IgD-negative memory B cell (primary cell): ENCODE data around the gene VASH2. TPM values are rescaled to one million over a fixed set of nuclear protein-coding genes. Genes with fewer than 3 reads are reported as not detected.

Experiments
- H3K27ac Mint-ChIP-seq, 3 donors: one replicate each; pipeline ENCODE4 v1.8.0; 2020 to 2022; ENCODE audit warnings: mild to moderate bottlenecking in 3 of 3, mixed read lengths in 3 of 3, moderate library complexity in 1 of 3
- H3K27me3 Mint-ChIP-seq: one replicate; pipeline ENCODE4 v1.8.0; 2021; ENCODE audit warnings: mixed read lengths
- H3K36me3 Mint-ChIP-seq: one replicate; pipeline ENCODE4 v1.8.0; 2020; ENCODE audit warnings: mild to moderate bottlenecking, mixed read lengths
- H3K4me1 Mint-ChIP-seq, 3 donors: one replicate each; pipeline ENCODE4 v1.8.0; 2020 to 2022; ENCODE audit warnings: mixed read lengths in 3 of 3, mild to moderate bottlenecking in 1 of 3
- H3K4me3 Mint-ChIP-seq, 4 donors: one replicate each; pipeline ENCODE4 v1.8.0; 2020 to 2022; ENCODE audit warnings: mild to moderate bottlenecking in 4 of 4, mixed read lengths in 4 of 4, moderate library complexity in 3 of 4
- H3K9me3 Mint-ChIP-seq, 3 donors: one replicate each; pipeline ENCODE4 v1.8.0; 2020 to 2021; ENCODE audit warnings: mixed read lengths in 3 of 3, mild to moderate bottlenecking in 1 of 3
- polyA plus RNA-seq: library from polyadenylated mRNA; unstranded; fragments of 300-500 nt; fragmentation: Illumina TruSeq; gene quantifications from one replicate; pipeline ENCODE4 v1.2.3, GENCODE V29; 2021

The VASH2 gene
- polyA plus RNA-seq, 1 donor from 2014 or later: not detected

- H3K36me3 Mint-ChIP-seq: no peaks in the 10 kb centered on the region
- H3K4me3 Mint-ChIP-seq: peak overlapping the region in 2 of 4 donors; percentile 3 to 69
- H3K4me1 Mint-ChIP-seq: peaks cover 22 to 28% (median 24%) of the 10 kb centered on the region in 3 donors
- H3K27ac Mint-ChIP-seq: peak overlapping the region in 1 of 3 donors; percentile 39
- H3K27me3 Mint-ChIP-seq: no peaks in the 10 kb centered on the region
- H3K9me3 Mint-ChIP-seq: peaks cover 0 to 3% (median 3%) of the 10 kb centered on the region in 3 donors
These were observed 6.0 kb upstream of the VASH2 start for GRCh38 chr1:212944229-212944901.

DNA sequence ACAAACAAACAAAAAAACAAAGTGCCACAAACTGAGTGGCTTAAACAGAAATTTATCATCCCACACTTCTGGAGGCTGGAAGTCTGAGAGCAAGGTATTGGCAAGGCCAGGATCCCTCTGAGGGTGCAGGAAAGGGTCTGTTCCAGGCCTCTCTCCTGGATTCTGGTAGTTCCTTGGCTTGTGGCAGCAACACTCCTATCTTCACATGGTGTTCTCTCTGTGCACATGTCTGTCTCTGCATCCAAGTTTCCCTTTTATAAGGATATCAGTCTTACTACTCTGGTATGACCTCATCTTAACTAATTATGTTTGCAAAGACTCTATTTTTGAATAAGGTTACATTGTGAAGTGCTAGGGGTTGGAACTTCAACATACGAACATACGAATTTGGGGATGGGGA is 5.3 kb upstream of the VASH2 start:
- Mint-ChIP-seq H3K4me1 (peaks cover 22 to 28% (median 25%) of the 10 kb centered on the region in 3 donors), H3K9me3 (peaks cover 0 to 3% (median 2%) of the 10 kb centered on the region in 3 donors), H3K27me3 (peaks cover under 1% of the 10 kb centered on the region), H3K27ac (peak overlapping the region in 1 of 3 donors; percentile 39), H3K4me3 (no peak overlapping the region), H3K36me3 (no peaks in the 10 kb centered on the region)

DNA sequence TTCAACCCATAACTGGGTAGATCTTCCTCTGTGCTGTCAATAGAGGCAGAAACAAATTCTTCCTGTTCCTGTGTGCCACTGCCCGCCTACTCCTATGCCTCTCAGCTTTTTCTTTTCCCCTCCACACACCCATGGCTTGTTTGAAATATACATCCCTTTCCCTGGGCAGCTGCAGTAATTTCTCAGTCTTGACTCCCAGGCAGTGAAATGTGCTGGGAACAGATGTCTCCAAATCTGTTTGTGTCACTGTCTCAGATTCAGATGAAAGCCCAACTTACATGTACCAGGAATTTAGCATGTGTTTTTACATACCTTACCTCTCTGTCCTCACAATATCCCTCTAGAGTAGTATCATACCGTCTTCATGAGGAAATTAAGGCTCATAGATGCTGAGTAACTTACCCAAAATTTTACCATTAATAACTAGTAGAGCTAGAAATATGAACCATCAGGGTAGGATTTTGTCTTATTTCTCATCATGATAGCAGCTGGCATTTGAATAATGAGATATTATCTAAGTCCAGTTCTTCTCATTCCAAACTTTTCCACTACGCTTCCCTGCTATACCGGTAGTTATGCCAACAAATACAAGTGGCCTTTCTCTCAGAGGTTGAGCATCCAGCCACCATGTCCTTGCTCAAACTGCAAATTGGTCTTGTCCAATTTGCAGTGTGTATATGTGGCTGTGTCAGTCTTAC is 4.7 kb upstream of the VASH2 start:
- peaks cover 24 to 31% (median 29%) of the 10 kb centered on the region in 3 donors for H3K4me1 Mint-ChIP-seq
- H3K9me3 Mint-ChIP-seq: peaks cover 0 to 3% (median 0%) of the 10 kb centered on the region in 3 donors
- H3K36me3 Mint-ChIP-seq: no peaks in the 10 kb centered on the region
- H3K27me3 Mint-ChIP-seq: peaks cover 4% of the 10 kb centered on the region
- H3K4me3 Mint-ChIP-seq: no peak overlapping the region
- peak overlapping the region in 2 of 3 donors; percentile 6 to 41 for H3K27ac Mint-ChIP-seq

DNA sequence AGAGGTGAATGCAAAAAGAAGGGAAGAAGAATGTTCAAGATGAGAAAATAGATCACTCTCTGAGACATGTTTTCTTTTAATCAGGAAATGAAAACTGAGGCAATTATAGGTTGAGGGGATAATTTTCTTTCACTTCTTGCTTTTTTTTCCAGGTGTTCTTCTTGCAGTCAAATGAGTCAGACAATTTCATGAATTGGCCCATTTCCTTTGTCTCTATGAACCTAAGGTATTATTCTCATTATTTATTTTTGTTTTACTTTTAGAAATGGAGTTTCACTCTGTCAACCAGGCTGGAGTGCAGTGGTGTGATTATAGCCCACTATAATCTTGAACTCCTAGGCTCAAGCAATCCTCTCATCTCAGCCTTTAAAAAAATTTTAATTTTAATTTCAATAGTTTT is 3.5 kb upstream of the VASH2 start:
- Mint-ChIP-seq H3K4me3 (peak overlapping the region in 1 of 4 donors; percentile 15), H3K27me3 (peaks cover 6% of the 10 kb centered on the region), H3K36me3 (no peaks in the 10 kb centered on the region), H3K9me3 (peaks cover 0 to 3% (median 0%) of the 10 kb centered on the region in 3 donors), H3K4me1 (peaks cover 24 to 32% (median 29%) of the 10 kb centered on the region in 3 donors), H3K27ac (no peak overlapping the region)

DNA sequence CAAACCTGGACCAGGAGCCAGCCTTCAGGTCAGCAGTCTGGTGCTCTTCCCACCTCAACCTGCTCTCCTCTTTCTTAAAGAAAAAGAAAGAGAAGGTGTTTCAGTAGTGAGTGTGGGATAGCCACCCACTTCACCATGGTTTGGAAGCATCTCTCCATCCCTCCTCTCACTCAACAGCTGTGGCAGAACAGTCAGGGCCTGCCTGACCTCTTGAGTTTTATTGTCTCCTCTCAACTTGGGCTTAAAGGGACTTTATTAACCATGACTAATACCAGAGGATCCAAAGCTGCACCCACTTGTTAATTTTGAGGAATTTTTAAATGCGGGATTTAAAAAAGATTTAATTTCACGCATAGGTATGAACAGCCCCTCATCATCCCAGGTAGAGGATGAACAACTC is 570 bp upstream of the VASH2 start:
- peak overlapping the region; percentile 43 to 96 (median 88) for H3K4me3 Mint-ChIP-seq
- H3K27ac Mint-ChIP-seq: peak overlapping the region in 2 of 3 donors; percentile 9 to 93
- peaks cover 17% of the 10 kb centered on the region for H3K27me3 Mint-ChIP-seq
- H3K9me3 Mint-ChIP-seq: peaks cover 0 to 3% (median 0%) of the 10 kb centered on the region in 3 donors
- peaks cover 14 to 30% (median 22%) of the 10 kb centered on the region in 3 donors for H3K4me1 Mint-ChIP-seq
- no peaks in the 10 kb centered on the region for H3K36me3 Mint-ChIP-seq

- peaks cover 10 to 18% (median 10%) of the 10 kb centered on the region in 3 donors for H3K4me1 Mint-ChIP-seq
- H3K9me3 Mint-ChIP-seq: peaks cover 0 to 3% (median 0%) of the 10 kb centered on the region in 3 donors
- H3K4me3 Mint-ChIP-seq: peak overlapping the region; percentile 88 to 96 (median 91)
- peaks cover 22% of the 10 kb centered on the region for H3K27me3 Mint-ChIP-seq
- H3K36me3 Mint-ChIP-seq: no peaks in the 10 kb centered on the region
- H3K27ac Mint-ChIP-seq: no peak overlapping the region
These were observed 995 bp downstream of the VASH2 start for GRCh38 chr1:212951126-212951946.

DNA sequence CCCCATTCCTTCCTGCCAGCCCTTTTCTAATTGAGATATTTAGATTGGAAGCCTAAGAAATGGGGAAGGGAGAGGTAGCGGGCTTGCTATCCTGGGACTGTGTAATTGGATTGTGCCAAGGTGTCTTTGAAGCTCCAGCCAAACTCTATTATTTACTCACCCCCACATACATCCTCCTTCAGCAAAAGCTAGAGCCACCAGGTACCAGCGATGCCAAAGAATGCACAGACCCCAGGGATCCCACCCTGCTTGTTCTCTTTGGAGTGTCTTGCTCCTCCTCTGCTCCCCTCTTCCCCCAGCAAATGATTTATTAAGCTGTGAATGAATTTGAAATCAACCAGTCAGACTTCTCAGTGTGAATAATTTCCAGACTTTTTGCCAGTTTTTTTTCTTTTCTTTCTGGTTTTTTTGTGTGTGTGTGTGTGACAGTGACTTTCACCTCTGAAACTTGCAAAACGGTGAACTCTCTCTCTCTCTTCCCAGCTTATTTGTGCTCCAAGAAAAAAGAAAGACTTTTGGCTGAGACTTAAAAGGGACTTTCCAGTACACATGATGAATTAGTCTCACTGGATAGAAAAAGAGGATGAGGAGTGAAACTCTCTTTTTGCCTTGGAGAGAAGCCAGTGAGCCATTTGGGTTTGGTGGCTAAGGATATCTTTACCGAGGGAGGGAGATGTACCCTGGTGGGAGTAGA is 1.8 kb downstream of the VASH2 start:
- no peak overlapping the region for H3K27ac Mint-ChIP-seq
- peak overlapping the region; percentile 38 to 84 (median 68) for H3K4me3 Mint-ChIP-seq
- H3K36me3 Mint-ChIP-seq: no peaks in the 10 kb centered on the region
- H3K9me3 Mint-ChIP-seq: peaks cover 0 to 3% (median 0%) of the 10 kb centered on the region in 3 donors
- peaks cover 3 to 12% (median 8%) of the 10 kb centered on the region in 3 donors for H3K4me1 Mint-ChIP-seq
- H3K27me3 Mint-ChIP-seq: peaks cover 22% of the 10 kb centered on the region

- H3K4me1 Mint-ChIP-seq: peaks cover 3 to 12% (median 8%) of the 10 kb centered on the region in 3 donors
- H3K27ac Mint-ChIP-seq: no peak overlapping the region
- peak overlapping the region in 2 of 4 donors; percentile 80 to 84 for H3K4me3 Mint-ChIP-seq
- peaks cover 22% of the 10 kb centered on the region for H3K27me3 Mint-ChIP-seq
- H3K36me3 Mint-ChIP-seq: no peaks in the 10 kb centered on the region
- peaks cover 0 to 3% (median 0%) of the 10 kb centered on the region in 3 donors for H3K9me3 Mint-ChIP-seq
These were observed 2.3 kb downstream of the VASH2 start for GRCh38 chr1:212952641-212952976.

DNA sequence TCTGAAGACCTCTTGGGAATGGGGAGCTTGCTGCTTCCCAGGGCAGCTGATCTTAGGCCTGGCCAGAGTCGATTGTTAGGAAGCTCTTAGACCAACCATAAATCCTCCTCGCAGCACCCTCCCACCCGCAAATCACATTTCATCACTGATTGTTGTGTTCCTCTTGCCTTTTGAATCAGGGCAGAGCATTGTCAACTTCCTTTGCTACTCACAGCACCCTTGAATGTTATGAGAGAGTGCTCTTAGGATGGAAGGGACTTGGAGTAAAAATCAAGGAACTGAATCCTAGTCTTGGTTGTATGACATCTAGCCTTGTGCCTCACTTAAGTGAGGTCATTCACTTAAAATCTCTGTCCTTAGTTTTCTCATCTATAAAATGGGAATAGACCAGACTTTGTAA is 3.0 kb downstream of the VASH2 start:
- peaks cover 22% of the 10 kb centered on the region for H3K27me3 Mint-ChIP-seq
- peak overlapping the region in 1 of 3 donors; percentile 32 for H3K27ac Mint-ChIP-seq
- peaks cover 3 to 12% (median 8%) of the 10 kb centered on the region in 3 donors for H3K4me1 Mint-ChIP-seq
- no peaks in the 10 kb centered on the region for H3K36me3 Mint-ChIP-seq
- H3K9me3 Mint-ChIP-seq: peaks cover 0 to 3% (median 0%) of the 10 kb centered on the region in 3 donors
- peak overlapping the region in 2 of 4 donors; percentile 9 to 84 for H3K4me3 Mint-ChIP-seq

DNA sequence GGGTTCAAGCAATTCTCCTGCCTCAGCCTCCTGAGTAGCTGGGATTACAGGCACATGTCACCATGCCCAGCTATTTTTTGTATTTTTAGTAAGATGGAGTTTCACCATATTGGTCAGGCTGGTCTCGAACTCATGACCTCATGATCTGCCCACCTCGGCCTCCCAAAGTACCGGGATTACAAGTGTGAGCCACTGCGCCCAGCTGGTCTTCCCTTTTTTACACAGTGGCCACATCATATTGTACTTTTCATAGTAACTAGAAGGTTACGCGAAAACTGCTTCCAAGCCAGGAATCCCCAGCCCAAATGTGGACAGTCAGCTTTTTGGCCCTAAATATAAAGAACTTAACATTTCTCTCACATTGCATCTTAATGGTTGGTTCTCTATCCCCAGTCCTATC is 4.2 kb downstream of the VASH2 start:
- peak overlapping the region in 1 of 4 donors; percentile 34 for H3K4me3 Mint-ChIP-seq
- no peaks in the 10 kb centered on the region for H3K36me3 Mint-ChIP-seq
- H3K27ac Mint-ChIP-seq: no peak overlapping the region

GRCh38 chr1:212955098-212955497 is 4.8 kb downstream of the VASH2 start:
- Mint-ChIP-seq H3K4me1 (peaks cover 7 to 15% (median 11%) of the 10 kb centered on the region in 3 donors), H3K27me3 (peaks cover 20% of the 10 kb centered on the region), H3K27ac (no peak overlapping the region), H3K4me3 (no peak overlapping the region), H3K9me3 (no peaks in the 10 kb centered on the region), H3K36me3 (no peaks in the 10 kb centered on the region)

More for the DNA sequence above, 4.2 kb downstream of the VASH2 start:
- peaks cover 3 to 12% (median 11%) of the 10 kb centered on the region in 3 donors for H3K4me1 Mint-ChIP-seq
- H3K27me3 Mint-ChIP-seq: peaks cover 22% of the 10 kb centered on the region
- no peaks in the 10 kb centered on the region for H3K9me3 Mint-ChIP-seq

DNA sequence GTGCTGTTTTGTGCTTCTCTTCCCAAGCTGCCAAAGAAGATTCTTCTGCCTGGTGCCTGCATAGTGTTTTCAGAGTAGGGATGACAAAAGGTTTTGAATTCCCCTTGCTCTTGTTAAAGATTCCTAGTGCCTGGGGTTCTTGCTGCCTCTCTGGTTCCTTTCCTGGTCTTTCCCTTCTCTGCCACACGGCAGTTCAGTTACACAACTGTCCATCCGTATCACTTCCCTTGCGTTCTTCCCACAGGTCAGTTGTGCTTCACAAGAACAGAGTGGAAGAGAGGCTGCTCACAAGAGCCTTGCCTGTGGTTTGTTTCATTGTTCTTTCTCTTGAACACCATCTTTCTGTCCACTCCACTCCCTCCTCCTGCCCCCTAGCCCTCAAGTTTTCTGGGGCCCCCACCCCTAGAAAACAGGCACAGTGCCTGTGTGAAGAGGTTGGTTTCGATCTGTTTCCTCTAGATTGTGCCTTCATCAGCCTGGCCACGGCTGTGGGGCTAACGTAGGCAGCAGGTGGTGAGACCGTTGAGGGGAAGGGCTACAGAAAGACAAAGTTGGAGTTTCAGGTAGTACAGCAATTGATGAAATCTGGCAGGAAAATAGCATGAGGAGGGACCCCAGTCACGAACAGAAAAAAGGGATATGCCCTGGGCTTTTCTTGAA is 5.8 kb downstream of the VASH2 start:
- no peak overlapping the region for H3K27ac Mint-ChIP-seq
- no peaks in the 10 kb centered on the region for H3K9me3 Mint-ChIP-seq
- no peaks in the 10 kb centered on the region for H3K36me3 Mint-ChIP-seq
- H3K4me3 Mint-ChIP-seq: no peak overlapping the region
- H3K4me1 Mint-ChIP-seq: peaks cover 6 to 15% (median 7%) of the 10 kb centered on the region in 3 donors
- H3K27me3 Mint-ChIP-seq: peaks cover 17% of the 10 kb centered on the region

GRCh38 chr1:212957546-212957945 is 7.2 kb downstream of the VASH2 start:
- H3K4me1 Mint-ChIP-seq: peaks cover under 1 to 16% (median 6%) of the 10 kb centered on the region in 3 donors
- peaks cover 12% of the 10 kb centered on the region for H3K27me3 Mint-ChIP-seq
- H3K9me3 Mint-ChIP-seq: no peaks in the 10 kb centered on the region
- H3K27ac Mint-ChIP-seq: no peak overlapping the region
- H3K4me3 Mint-ChIP-seq: no peak overlapping the region
- H3K36me3 Mint-ChIP-seq: peaks cover 3% of the 10 kb centered on the region

DNA sequence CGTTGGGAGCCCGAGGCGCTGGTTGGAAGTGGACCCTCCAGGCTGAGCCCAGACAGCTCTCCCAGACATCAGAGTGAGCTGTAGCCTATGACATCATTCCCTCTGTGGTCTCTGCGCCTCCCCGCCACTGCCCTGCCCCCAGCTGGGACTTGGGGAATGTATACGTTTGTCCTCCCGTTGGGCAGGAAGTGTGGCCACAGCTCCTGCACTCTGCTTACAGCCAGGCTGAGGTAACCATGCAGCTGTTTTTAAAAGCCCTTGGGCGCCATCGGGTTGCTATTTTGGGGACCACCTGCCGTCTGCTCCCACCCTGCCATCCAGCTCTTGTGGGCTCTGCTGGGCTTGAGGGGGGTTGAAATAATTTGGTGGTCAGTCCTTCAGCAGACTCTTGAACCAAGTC is 7.8 kb downstream of the VASH2 start:
- peaks cover 0 to 16% (median 6%) of the 10 kb centered on the region in 3 donors for H3K4me1 Mint-ChIP-seq
- H3K4me3 Mint-ChIP-seq: no peak overlapping the region
- peaks cover 8% of the 10 kb centered on the region for H3K27me3 Mint-ChIP-seq
- no peak overlapping the region for H3K27ac Mint-ChIP-seq
- peaks cover 3% of the 10 kb centered on the region for H3K36me3 Mint-ChIP-seq
- H3K9me3 Mint-ChIP-seq: no peaks in the 10 kb centered on the region
